EH (cell line): Measurements from ENCODE around the gene WDR55.
"Not testable (repeated sequence)": the region's sequence is repeated elsewhere in the genome, so short reads cannot be mapped to it uniquely, and the experiment has no call there.

Source experiments
- DNase-seq: peaks from one replicate; pipeline ENCODE4 v3.0.0-alpha.2; 2015; ENCODE audit warnings: low read depth

WDR55 gene

GRCh38 chr5:140664359-140665119 is at the start of gene WDR55:
TSS of gene WDR55 (plus strand) at chr5:140664904. CDS start at chr5:140664913, 9 bp downstream.
- peak; percentile 95 for DNase-seq

DNA sequence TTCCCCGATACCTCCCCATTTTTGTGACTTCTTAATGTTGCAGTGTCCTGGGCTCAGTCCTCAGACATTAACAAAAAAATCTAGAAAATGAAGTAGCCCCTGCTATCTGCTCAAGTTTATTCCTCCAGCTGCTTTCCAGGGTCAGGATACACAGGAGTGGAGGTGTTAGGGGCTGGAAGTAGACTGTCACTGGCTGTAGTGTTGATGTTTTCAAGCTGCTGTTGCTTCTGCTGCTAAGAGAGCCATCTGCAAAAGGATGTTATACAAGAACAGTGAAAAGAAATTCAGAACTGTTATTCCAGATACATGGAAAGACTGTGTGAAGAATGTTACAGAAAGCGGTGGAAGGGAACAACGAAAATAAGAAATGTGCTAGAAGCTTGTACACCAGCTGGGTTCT is 42.4 kb upstream of the WDR55 start:
- DNase-seq, result no peak

- DNase-seq, result not testable (repeated sequence)
These were observed 41.6 kb upstream of the WDR55 start for GRCh38 chr5:140623061-140623460.

- DNase-seq, result not testable (repeated sequence)
These were observed 39.8 kb upstream of the WDR55 start for GRCh38 chr5:140624886-140625285.

GRCh38 chr5:140627972-140628371 is 36.7 kb upstream of the WDR55 start:
- no peak for DNase-seq

DNA sequence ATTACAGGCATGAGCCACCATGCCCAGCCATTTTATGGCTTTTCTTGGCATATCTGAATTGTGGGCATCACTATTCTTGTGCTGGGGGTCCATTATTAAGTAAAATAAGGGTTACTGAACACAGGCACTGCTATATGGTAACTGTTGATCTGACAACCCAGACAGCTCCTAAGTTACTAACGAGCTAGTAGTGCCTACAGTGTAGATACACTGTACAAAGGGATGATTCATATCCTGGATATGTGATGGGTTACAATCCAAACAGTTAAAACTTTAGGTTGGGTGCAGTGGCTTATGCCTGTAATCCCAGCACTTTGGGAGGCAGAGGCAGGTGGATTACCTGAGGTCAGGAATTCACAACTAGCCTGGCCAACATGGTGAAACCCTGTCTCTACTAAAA is 36.0 kb upstream of the WDR55 start:
- DNase-seq, result peak; percentile 52

DNA sequence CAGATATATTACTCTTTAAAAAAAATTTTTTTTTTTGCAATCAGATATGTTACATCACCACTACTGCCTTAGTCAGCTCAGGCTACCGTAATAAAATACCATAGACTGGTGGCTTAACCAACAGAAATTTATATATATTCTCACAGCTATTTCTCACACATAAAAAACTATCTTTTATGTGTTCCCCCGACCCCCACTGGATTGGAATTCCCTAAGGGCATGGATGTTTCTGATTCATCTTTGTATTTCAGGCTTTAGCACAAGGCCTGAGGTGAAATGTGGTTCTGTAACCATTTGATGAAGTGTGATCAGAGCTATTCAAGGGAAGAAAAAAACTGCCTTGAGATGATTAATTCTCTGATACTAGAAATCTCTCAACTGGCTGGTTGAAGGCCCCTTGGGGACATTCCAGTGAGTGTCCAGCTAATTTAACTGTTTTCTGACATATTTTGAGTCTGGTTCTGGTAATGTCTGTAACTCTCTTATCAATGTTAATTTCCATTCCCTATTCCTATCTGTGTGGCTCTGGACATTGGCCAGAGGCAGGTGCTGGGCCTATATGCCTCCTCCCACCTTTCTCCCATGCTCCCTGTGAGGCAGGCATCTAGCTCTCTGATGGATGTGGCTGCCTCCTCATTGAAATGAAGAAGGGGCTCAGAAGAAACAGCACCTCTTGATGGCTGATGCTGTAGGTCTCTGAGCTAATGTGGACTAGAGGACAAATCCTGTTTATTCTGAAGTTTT is 34.2 kb upstream of the WDR55 start:
- peak; percentile 80 for DNase-seq

- DNase-seq, result no peak
These were observed 33.7 kb upstream of the WDR55 start for GRCh38 chr5:140631036-140631417.

DNA sequence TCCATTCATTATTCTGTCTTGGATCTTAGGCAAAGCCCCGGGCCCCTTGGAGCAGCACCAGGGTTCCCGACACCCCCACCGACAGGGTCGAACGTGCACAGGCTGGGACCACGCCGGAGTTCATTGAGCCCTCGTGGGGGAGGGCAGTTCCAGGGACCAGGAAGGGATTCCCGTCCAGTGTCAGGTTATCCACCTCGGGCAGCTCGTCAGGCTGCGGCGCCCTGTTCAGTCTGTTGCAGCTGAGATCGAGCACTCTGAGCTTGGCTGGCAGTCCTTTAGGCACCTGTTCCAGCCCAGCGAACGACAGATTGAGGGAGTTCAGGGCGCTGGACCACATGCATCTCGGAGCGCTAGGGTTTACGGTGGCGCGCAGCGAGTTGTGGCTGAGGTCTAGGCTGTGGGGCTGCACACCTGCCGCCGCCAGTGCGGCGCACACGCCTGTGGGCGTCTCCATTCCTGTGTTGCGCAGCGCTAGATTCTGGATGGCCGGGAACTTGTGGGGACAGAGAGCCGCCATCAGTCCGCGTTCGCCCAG is 32.8 kb upstream of the WDR55 start:
- DNase-seq, result no peak

DNA sequence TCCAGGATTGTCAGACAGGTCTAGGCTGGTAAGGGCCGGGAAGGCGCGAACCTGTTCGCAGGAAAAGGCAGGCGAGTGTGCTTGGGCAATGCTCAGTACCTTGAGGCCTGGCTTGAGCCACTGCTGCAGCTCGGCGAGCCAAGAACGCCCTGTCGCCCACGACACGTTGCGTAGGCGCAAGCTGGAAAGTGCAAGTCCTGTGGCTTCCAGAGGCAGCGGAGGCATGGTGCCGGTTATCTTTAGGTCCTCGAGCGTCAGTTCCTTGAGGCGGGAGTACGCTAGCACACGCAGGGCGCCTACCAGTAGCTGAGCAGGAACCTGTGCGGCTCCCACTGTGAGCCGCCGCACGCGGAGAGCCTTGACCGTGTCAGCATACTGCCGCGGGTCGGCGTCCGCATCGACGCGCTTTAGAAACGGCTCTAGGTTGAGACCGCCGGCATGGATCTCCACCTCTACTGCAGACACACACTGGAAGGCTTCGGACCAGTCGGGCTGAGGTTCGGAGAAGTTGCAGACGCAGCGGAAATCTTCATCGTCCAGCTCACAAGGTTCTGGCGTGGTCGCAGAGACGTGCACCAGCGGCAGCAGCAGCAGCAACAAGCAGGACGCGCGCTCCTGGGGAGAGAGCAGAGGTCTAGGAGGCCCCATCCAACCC is 32.2 kb upstream of the WDR55 start:
- DNase-seq, result peak; percentile 52

- DNase-seq, result peak; percentile 80
These were observed 31.7 kb upstream of the WDR55 start, which contains the start of gene CD14 for GRCh38 chr5:140633021-140633471. TSS of gene CD14 (minus strand) at chr5:140633175. CDS start at chr5:140633071, 104 bp downstream.

DNA sequence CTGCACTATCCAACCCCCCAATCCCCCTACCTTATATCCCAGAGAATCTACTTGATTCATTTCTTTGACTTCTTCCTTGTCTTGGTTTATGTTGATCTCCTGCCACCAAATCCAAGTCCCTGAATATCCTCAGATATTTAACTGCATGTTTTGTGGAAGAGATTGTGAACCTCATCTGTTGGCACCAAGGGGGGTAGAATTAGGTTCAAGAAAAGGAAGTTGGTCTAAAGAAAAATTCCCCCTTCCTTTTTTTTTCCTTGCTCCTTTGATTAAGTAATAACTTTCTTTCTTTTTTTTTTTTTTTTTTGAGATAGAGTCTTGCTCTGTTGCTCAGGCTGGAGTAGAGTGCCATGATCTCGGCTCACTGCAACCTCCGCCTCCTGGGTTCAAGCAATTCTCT is 31.2 kb upstream of the WDR55 start:
- DNase-seq, result no peak

DNA sequence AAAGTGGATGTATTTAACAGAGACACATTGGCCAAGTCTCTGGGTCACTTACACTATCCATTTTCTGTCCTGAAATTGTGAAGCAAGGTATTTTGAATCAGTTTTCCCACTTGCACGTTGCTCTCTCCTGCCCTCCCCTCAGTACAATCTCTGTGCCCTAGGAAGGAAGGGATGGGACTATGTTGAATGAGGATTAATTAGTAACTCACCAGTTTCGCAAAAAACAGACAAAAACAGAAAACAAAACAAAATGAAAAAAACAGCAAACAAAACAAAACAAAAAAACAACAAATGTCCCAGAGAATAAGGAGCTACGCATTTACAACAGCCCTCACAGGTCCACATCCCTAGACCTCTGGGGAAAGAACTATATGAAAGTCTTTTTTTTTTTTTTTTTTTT is 30.6 kb upstream of the WDR55 start:
- no peak for DNase-seq

- no peak for DNase-seq
These were observed 29.1 kb upstream of the WDR55 start for GRCh38 chr5:140635291-140636257.

DNA sequence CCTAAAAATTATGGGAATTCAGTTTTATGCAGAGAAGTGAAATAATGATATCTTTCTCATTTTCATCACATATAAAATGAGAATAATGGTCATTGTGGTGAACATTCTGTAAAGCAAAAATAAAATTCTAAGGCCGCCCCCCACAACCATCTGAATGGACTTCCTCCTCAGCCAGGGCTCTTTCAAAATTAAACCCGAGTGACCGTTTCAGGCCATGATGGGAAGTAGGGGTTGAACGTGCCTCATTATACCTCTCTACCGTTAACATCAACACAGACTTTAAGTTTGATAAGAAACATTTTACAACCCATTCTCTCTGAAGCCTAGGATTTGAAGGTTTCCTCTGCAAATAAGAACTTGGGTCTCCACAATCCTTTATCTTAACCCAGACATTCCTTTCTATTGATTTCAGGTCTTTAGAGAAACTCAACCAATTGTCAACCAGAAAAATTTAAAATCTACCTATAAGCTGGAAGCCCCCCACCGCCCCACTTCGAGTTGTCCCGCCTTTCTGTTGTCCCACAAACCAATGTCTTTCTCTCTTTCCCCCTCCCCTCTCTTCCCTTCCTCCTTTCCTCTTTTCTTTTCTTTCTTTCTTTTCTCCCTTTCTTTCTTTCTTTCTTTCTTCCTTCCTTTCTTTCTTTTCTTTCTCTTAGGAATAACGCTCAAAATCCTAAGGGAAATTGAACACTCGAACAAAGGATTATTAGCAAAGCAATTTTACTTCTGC is 27.2 kb upstream of the WDR55 start:
- no peak for DNase-seq

GRCh38 chr5:140638898-140639147 is 25.9 kb upstream of the WDR55 start:
- not testable (repeated sequence) for DNase-seq

GRCh38 chr5:140639148-140639981 is 25.3 kb upstream of the WDR55 start, which contains the start of gene TMCO6:
TSS of gene TMCO6 (plus strand) at chr5:140639451. CDS start at chr5:140639528, 77 bp downstream.
- peak; percentile 95 for DNase-seq

DNA sequence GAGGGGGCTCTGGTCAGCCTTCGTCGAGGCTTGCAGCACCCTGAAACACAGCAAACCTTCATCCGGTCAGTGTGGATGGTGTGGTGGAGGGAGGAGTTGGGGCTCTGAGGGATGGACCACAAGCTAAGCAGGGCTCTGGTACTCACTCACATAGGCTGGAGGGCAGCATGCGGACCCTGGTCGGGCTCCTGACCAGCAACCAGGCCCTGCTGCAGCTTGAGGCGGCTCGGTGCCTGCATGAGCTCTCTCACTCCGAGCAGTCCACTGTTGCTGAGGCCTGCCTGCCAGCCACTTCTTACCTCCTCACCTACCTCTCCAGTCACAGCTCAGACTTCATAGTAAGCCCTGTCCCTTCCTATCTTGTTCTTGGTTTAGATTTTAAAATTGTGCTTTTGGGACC is 23.0 kb upstream of the WDR55 start:
- DNase-seq, result no peak

DNA sequence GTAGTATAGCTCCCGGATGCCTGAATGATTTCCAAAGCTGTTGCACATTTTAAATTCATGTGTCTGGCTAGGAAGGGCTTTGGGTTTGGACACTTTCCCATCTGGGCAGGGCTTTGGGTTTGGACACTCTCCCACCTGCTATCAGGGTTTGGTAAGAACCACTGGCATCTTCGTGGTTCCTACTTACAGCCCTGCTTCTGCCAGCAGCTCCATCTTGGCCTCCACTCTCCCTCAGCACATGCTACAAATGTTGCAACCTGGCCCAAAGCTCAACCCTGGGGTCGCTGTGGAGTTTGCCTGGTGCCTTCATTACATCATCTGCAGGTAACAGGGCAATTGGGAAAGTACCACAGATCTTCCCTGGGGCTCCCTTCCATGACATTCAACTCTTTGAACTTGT is 22.0 kb upstream of the WDR55 start:
- peak; percentile 25 for DNase-seq

DNA sequence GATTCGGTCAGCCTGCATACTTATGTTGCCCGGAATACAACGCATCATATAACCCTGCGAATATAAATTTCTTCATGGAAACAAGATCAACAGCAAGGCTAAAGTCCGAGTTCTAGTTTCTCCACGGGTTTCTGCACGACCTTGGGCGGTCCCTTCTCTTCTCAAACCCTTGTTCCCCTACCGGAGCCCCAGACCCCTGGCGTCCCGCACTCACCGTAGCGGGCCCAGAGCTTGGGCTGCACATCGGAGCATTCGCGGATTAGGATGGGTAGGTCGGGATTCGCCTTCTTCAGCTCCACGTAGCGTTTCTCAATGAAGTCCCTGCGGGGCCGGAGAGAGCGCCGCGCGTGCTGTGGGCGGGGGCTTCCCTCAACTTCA is 17.7 kb upstream of the WDR55 start:
- no peak for DNase-seq
